Activated CD8-positive, alpha-beta T cell treated with anti-CD3 and anti-CD28 coated beads for 36 hours (primary cell): Measurements from ENCODE around the gene IRF2. TPM values are rescaled to one million over a fixed set of nuclear protein-coding genes. Genes with fewer than 3 reads are reported as not detected.

Experiments
- ATAC-seq: fragments of 200-7000 bp; cut with Tn5 transposase; one replicate; pipeline ENCODE4 v1.10.0; 2021; ENCODE audit warnings: mild to moderate bottlenecking, moderate library complexity
- CTCF ChIA-PET: fragments of 350-600 bp; sonication (Branson Sonifier 250); formaldehyde crosslinking; loops from one replicate; lab custom pipeline; 2021; ENCODE audit warnings: antibody characterized with exemption; lab: Charles Lee
- POLR2A ChIA-PET: fragments of 350-600 bp; sonication (Branson Sonifier 250); formaldehyde crosslinking; loops from one replicate; lab custom pipeline; 2021; ENCODE audit warnings: antibody characterized with exemption; lab: Charles Lee
- DNase-seq: peaks from one replicate; pipeline ENCODE4 v3.0.0-alpha.2; 2020
- H3K27ac Mint-ChIP-seq: one replicate; pipeline ENCODE4 v1.8.0; 2021; ENCODE audit warnings: mild to moderate bottlenecking, mixed read lengths
- H3K27me3 Mint-ChIP-seq: one replicate; pipeline ENCODE4 v1.8.0; 2021; ENCODE audit warnings: mixed read lengths
- H3K36me3 Mint-ChIP-seq: one replicate; pipeline ENCODE4 v1.8.0; 2021; ENCODE audit warnings: low read depth, mixed read lengths
- H3K4me1 Mint-ChIP-seq: one replicate; pipeline ENCODE4 v1.8.0; 2021; ENCODE audit warnings: low read depth, mixed read lengths
- H3K4me3 Mint-ChIP-seq: one replicate; pipeline ENCODE4 v1.8.0; 2021; ENCODE audit warnings: mild to moderate bottlenecking, moderate library complexity, mixed read lengths
- H3K9me3 Mint-ChIP-seq: one replicate; pipeline ENCODE4 v1.8.0; 2021; ENCODE audit warnings: mixed read lengths
- intact Hi-C: fragments of 100-400 bp; cut with micrococcal nuclease; formaldehyde crosslinking; loops from one replicate; pipeline ENCODE4 v1.10.0; 2022
- total RNA-seq, 2 experiments: library from RNA; stranded (reverse); gene quantifications; one replicate each; pipeline ENCODE4 v1.2.3, GENCODE V29; 2021
- TF ChIP-seq, protein P1 (sequence below): fragments of 200-600 bp; IDR thresholded peaks from one replicate; pipeline ENCODE4 v1.8.0; 2022; ENCODE audit warnings: antibody characterized with exemption, mild to moderate bottlenecking

IRF2 gene
- total RNA-seq, 2 experiments from 2014 or later: 48.1 to 56.4 TPM

- H3K36me3 Mint-ChIP-seq: peaks cover 54% of the 10 kb centered on the region
- POLR2A ChIA-PET: no interaction called here
- no peak for ATAC-seq
These were observed 77.5 kb downstream of the IRF2 start for GRCh38 chr4:184396570-184397515.

DNA sequence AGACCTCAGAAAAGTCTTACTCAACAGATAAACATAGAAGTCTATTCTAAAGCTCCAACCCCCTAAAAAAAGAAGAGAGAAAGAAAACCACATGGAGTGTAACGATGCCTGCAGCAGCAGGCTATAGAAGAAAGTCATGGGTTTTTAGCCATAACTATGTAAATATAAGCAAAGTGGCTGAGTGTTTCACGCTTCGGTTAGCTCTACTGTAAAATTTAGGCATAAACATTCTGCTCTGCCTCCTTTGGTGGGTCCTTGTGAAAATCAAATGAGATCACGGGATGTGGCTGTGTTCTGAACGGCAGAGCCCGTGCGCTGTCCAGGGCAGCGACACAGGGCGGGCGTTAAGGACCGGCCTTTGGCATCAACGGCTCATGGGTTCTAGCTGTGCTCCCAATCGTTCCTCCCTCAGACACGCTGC lies 78.4 kb downstream of the IRF2 start:
- no peak for ATAC-seq
- Mint-ChIP-seq H3K27ac (no peak overlapping the region), H3K36me3 (peaks cover 60% of the 10 kb centered on the region), H3K4me3 (no peak overlapping the region), H3K9me3 (no peaks in the 10 kb centered on the region), H3K4me1 (peaks cover 27% of the 10 kb centered on the region), H3K27me3 (no peaks in the 10 kb centered on the region)
- intact Hi-C loops: no loop called here
- ChIA-PET CTCF (interaction anchor here (1.0 kb wide), 1 partner anchor 27 kb away, joined by 5 read pairs; no protein-coding TSS in a partner anchor), POLR2A (interaction anchor here (0.6 kb wide), 1 partner anchor 18 kb away, joined by 3 read pairs; no protein-coding TSS in a partner anchor)
- DNase-seq: no peak
- TF ChIP-seq, protein P1, sequence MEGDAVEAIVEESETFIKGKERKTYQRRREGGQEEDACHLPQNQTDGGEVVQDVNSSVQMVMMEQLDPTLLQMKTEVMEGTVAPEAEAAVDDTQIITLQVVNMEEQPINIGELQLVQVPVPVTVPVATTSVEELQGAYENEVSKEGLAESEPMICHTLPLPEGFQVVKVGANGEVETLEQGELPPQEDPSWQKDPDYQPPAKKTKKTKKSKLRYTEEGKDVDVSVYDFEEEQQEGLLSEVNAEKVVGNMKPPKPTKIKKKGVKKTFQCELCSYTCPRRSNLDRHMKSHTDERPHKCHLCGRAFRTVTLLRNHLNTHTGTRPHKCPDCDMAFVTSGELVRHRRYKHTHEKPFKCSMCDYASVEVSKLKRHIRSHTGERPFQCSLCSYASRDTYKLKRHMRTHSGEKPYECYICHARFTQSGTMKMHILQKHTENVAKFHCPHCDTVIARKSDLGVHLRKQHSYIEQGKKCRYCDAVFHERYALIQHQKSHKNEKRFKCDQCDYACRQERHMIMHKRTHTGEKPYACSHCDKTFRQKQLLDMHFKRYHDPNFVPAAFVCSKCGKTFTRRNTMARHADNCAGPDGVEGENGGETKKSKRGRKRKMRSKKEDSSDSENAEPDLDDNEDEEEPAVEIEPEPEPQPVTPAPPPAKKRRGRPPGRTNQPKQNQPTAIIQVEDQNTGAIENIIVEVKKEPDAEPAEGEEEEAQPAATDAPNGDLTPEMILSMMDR: no peak

More at GRCh38 chr4:184396570-184397515, 77.5 kb downstream of the IRF2 start:
- intact Hi-C loops: no loop called here
- CTCF ChIA-PET: no interaction called here
- no peak for DNase-seq
- Mint-ChIP-seq H3K9me3 (no peaks in the 10 kb centered on the region), H3K4me1 (peaks cover 30% of the 10 kb centered on the region), H3K27me3 (no peaks in the 10 kb centered on the region), H3K4me3 (no peak overlapping the region), H3K27ac (peak overlapping the region; percentile 43)
- TF ChIP-seq, protein P1: no peak

DNA sequence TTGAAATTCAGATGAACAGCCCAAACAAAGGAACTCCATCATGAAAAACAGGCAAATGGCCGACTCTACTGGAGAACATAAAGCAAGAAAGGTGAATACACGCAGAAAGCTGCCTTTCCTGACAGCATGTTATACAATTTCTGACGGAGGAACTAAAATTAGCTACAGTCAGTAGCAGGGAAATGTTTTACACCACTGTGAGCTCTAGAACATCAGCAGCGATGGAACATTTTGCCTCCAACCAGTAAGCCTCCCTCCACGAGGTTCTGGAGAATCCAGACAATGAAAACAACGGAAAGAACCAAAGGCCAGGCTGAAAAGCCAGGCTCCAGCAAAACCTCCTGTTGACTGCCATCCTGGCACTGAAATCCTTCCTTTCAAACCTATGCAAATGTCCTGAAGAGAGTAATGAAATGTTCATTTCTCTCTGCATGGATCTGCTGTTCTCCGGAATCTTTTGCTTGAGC lies 78.9 kb downstream of the IRF2 start:
- H3K36me3 Mint-ChIP-seq: peaks cover 64% of the 10 kb centered on the region
- H3K27me3 Mint-ChIP-seq: no peaks in the 10 kb centered on the region
- no peaks in the 10 kb centered on the region for H3K9me3 Mint-ChIP-seq
- DNase-seq (no peak), ATAC-seq (no peak)
- H3K4me1 Mint-ChIP-seq: peaks cover 22% of the 10 kb centered on the region
- TF ChIP-seq, protein P1: no peak
- POLR2A ChIA-PET: interaction anchor here (0.6 kb wide), 1 partner anchor 19 kb away, joined by 3 read pairs; no protein-coding TSS in a partner anchor
- intact Hi-C loops: no loop called here
- CTCF ChIA-PET: interaction anchor here (1.0 kb wide), 1 partner anchor 27 kb away, joined by 5 read pairs; no protein-coding TSS in a partner anchor
- H3K27ac Mint-ChIP-seq: no peak overlapping the region
- H3K4me3 Mint-ChIP-seq: no peak overlapping the region

- ATAC-seq: no peak
- Mint-ChIP-seq H3K27ac (peak overlapping the region; percentile 6), H3K9me3 (no peaks in the 10 kb centered on the region), H3K4me3 (no peak overlapping the region), H3K4me1 (peaks cover 19% of the 10 kb centered on the region), H3K27me3 (no peaks in the 10 kb centered on the region), H3K36me3 (peaks cover 72% of the 10 kb centered on the region)
- no peak for DNase-seq
- intact Hi-C loops: no loop called here
- ChIA-PET CTCF (interaction anchor here (0.6 to 2.2 kb wide), 3 partner anchors 12 to 397 kb away, joined by 3 to 5 read pairs (median 5); no protein-coding TSS in a partner anchor), POLR2A (interaction anchor here (1.0 to 1.6 kb wide), 2 partner anchors 17 to 21 kb away, joined by 3 read pairs; no protein-coding TSS in a partner anchor)
- TF ChIP-seq, protein P1: no peak
These were observed 81.4 kb downstream of the IRF2 start for GRCh38 chr4:184392748-184393559.
